HG02571 (cell line): ENCODE results near the gene PRPF4.
"Not testable (repeated sequence)": the region's sequence is repeated elsewhere in the genome, so short reads cannot be mapped to it uniquely, and the experiment has no call there.

Experiments used
- ATAC-seq: cut with Tn5 transposase; IDR thresholded peaks from one replicate; pipeline ENCODE4 v1.9.1; 2021; ENCODE audit warnings: mild to moderate bottlenecking, moderate library complexity; ENCODE audit not compliant: unreplicated experiment

Gene PRPF4

DNA sequence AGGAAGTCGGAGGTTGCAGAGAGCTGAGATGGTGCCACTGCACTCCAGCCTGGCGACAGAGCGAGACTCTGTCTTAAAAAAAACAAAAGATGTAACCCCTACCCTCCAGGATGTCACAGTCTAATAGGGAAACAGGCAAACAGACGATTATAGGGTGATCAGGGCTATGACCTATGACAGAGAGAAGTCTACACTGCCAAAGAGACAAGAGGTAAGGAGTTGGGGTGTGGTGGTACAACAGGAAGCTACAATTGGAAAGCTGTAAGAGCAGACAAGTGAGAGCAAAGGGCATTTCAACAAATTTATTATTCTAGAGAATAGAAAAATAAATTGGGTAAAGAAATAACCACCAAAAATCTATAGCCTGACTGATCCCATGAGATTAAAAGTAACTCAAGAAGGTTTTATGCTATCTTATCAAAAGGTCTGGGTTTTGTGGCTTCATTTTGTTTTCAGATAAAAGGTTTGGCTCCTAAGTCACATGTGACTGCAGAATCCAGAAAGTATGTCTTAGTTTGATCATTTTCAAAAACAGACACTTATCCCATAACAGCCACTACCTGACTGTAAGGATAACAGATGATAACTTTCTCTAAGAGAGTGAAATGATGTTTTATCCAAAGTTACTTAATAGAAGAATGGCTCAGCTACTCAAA, 7.4 kb upstream of the PRPF4 start:
- ATAC-seq = no peak

DNA sequence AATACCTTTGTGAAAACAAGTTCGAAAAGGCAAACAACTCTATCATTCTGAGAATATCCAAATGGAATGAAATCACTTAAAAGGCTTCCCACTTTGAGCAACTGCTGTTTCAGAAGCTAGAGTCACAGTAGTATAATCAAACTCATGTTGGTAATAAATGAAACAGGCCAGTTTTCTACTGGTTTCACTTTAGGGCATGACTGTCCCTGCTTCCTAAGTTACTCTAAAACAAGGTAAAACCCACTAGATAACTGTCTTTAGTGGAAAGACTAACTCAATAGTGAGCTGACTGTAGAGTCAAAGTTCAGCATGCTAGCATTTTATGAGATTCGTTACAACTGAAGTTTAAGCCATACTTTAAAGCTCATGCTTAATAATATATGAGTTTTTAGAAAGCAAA, 6.1 kb upstream of the PRPF4 start:
- ATAC-seq = no peak

DNA sequence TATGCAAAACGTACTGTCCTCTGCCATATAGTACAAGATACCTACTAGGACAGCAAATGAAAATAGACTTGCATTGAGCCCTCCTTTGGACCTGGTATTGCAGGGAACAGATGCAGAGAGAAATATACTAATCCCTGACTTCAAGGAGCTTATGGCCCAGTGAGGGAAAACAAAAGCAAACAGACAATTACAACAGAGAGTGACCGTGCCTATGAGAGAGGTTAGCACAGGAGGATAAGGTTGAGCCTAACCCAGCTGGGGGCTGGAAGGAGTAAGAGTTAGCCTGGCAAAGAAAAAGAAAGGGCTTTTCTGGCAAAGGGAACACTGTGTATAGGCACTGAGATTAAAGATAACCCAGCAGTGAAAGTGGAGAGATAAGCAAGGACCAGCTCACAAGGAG, 5.6 kb upstream of the PRPF4 start:
- no peak for ATAC-seq

DNA sequence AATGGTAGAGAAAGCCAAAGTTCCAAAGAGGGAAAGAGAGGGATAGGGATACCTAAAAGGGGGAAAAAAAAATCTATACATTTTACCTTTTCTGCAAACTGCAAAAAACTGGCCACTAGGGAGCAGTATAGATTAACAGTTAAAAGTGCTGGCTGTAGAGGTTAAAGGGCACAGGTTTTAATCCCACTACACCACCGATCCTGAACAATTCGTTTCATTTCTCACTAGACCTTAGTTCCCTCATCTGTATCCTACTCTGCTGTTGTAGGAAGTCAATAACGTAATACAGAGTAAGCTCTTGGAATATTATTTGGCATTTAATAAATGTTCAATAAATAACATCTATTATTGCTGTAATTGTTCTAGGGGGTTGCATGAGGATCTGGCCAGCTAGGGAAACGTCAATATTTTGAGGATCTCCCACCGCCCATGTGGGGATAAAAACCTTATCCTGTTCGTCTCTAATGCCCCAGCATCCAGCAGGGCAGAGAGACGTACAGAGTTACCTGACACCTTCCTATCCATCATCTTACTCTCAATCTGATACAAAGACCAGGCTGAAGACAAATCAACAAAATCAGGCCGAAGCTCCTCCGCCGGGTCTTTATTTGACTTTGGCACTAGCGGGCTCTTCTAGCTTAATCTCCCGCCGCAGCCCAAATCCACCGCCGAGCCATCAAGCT, 843 bp upstream of the PRPF4 start:
- peak; percentile 5 for ATAC-seq

DNA sequence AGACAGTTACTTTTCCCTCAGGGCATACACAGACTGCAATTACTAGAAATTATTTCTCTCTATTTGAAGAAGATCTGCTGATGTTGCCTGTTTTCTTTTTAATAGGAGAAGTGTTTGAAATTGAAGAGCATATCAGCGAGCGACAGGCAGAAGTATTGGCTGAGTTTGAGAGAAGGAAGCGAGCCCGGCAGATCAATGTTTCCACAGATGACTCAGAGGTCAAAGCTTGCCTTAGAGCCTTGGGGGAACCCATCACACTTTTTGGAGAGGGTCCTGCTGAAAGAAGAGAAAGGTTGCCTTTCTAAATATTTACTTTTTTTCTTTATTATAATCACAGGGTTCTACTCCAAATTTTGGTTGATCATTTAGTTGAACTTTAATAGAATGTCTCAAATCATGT, 3.4 kb downstream of the PRPF4 start:
- no peak for ATAC-seq

DNA sequence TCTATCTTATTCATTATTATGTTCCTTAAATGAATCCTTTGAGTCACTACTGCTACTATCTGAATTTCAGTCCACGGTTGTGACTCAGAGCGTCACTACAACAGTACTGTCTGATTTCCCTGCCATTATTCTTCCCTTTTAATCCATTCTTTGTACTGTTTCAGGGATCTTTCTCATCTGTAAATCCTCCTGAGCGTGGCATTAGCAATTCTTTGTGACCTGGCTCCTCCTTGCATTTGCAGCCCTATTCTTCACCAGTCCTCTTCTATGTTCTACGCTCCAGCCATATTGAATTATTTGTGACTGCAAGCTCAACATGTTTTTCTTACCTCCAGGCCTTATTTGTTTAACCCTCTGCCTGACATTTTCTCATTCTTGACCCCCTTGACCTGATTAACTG, 5.9 kb downstream of the PRPF4 start:
- ATAC-seq = no peak

DNA sequence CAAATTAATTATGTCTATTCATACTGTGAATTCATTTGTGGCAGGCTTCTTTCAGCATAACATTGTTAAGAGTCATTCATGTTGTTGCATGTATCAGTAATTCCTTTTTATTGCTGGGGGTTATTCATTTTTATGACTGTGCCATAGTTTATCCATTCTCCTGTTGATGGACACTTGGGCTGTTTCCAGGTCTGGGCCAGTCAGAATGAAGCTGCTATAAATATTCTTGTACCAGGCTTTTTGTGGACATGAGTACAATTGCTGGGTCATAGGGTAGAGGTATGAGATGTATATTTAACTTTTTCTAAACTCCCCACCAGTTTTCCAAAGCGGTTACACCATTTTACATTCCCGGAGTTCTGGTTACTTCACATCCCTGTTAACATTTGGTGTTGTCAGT, 13.6 kb downstream of the PRPF4 start:
- no peak for ATAC-seq

DNA sequence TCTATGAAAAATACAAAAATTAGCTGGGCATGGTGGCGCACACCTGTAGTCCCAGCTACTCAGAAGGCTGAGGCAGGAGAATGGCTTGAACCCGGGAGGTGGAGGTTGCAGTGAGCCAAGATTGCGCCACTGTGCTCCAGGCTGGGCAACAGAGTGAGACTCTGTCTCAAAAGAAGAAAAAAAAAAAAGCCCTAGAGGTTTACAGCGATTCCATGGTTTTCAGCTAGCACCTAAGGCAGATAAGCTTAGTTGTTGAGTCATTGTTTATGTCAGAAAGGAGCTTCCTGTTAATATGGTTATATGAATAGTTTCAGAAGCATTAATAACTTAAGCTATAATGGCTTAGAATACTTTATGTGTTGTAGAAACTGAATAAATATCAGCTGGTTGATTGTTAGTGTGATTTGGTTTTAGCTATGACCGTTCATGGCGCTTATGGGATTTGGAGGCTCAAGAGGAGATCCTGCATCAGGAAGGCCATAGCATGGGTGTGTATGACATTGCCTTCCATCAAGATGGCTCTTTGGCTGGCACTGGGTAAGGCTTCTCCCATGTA, 14.7 kb downstream of the PRPF4 start:
- ATAC-seq = no peak

DNA sequence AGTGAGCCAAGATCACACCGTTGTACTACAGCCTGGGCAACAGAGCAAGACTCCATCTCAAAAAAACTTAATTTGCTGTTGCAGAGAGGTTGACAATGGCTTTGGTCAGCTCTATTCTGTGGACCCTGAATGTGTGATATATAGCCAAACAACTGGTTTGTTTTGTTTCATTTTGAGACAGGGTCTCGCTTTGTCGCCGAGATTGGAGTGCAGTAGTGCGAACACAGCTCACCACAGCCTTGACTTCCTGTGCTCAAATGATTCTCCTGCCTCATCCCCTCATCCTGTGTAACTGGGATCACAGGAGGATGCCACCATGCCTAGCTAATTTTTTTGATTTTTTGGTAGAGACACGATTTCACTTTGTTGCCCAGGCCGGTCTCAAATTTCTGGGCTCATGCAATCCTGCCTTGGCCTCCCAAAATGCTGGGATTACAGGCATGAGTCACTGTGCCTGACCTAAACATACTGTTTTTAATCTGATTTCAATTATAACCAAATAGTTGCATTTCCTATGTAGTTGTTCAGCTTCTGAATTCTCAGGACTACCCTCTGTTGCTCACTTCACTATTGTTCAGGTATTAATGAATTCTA, 17.9 kb downstream of the PRPF4 start:
- ATAC-seq = no peak

DNA sequence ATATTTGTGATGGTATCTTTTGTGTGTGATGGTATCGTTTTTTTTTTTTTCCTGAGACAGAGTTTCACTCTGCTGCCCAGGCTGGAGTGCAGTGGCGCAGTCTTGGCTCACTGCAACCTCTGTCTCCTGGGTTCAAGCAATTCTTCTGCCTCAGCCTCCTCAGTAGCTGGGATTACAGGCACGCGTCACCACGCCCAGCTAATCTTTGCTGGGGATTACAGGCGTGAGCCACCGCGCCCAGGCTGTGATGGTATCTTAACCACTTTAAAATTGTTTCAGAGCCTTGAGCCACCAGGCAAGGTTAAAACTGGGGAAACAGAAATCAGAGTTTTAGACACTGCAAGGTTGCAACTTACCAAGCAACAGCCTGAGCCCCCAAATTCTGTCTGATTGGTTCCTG, 20.8 kb downstream of the PRPF4 start:
- not testable (repeated sequence) for ATAC-seq

DNA sequence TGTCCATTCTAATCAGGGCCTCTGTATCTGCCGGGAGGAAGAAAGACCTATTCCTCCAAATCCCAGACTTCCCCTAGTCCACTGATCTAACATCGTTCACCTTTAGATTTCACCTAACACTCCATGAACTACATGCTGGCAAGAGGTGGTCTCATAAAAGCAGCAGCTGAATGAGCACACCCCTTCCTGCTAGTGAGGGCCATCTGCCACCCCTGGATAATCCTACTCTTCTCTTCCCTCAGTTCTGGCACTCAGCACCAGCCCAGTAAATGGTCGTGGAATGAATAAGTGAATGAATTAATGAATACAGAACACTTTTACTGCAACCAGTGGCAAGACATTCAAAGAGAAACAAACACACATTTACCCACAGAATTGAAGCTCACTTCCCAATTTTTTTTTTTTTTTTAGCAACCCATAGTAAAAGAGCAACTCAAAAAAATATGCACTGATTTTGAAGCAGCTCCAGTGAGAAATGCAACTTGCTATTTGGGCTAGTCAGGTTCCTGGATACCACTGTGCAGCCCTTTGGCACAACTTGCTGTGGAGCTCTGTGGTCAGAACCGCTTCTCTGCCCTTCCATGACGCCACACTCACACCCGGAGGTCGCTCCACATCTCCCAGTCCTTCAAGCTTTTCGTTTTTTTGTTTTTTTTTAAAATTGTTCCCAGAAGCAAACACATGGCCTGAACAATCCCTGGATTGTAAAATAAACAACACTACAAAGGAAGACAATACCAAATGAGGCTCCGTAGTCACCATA, 21.5 kb downstream of the PRPF4 start:
- no peak for ATAC-seq

DNA sequence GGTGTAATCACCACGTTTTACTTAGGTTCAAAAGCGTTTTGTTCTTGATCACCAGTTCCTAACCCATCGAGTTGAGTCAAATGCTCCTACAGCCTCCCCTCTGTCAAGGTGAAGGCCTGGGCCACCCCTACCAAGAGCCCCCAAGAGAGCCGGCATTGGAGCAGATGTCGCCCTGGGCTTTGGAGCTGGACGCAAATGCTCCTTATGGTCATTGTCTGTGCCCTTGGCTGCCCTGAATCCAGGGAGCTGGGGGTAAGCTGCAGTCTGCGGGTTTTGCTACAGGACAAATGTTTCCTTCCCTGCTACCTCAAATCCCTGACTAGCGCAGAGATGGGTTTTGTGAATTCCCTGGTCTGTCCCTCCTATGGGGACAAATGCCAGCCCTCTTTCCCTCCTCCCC, 22.9 kb downstream of the PRPF4 start:
- no peak for ATAC-seq

DNA sequence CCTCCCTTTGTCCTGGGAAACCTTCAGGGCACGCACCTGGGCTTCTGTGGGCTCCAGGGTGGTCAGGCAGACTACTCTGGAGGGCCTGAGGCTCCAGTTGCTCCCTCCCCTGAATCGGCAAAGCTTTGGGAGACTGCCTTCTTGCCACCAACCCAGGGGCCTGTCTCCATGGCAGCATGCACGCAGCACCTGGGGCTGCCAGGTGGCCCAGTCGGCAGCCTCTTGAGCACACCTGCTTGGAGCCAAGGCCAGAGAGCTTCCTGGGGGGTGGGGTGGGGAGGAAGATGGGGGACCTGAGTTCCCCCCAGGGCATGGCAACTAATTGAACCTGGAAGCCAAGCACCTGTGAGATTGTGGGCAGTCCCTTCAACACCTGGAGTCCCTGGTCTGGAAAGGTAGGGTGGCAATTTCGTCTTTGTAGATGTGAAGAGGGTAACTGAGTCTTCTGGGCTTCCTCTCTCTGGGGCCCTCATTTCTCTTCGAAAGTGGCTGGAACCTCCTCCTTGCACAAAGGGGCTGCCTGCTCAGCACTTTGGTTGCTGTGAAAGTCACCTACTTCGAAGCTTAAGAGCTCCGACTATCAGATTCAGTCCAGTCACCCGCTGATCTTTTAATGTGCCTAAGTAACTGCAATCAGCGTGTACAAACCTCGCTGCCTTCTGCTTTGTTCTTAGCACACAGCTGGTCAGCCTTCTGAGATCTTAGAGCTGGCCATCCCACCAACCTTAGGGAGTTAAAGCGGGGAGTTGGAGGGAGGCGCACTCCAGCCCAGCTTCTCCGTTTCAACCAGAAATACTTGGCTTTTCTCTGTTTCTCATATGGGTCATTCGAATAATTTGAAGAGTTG, 23.7 kb downstream of the PRPF4 start:
- no peak for ATAC-seq

DNA sequence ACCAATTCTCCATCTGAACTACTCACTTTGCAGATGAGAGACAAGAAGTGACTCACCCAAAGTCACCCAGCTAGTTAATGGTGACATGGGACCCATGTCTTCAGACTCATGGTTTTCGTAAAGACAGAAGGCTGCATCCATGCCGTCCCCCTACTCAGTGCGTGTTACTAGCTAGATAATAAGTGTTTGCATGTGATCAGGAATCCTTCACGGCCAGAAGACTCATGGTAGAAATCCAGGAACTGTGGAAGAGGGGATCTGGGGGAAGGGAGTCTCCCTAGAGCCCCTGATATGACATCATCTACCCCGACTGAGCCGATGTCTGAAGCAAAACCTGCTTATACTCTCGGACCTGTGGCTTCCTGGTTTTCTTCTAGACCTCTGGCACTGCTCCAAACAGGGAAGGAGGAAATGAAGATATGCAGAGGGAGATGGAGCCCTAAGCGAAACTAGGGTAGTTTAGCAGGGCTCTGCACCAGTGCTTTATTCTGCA, 24.4 kb downstream of the PRPF4 start:
- no peak for ATAC-seq

DNA sequence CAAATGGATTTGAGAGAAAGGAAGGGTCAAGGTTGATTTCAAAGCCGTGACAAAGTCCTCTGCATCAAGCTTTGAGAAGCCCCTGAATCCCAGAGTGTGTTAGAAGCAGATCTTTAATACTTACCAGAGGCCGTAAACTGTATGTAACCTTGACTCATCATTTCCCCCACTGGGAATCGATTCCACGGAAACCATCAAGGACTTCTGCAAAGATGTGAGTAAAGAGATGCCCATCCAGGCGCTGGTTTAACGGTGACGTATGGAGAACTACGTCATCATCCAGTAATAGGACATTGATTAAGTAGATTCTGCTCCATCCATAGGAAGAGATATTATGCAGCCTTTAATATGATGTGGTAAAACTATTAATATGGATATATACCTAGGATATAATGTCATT, 26.1 kb downstream of the PRPF4 start:
- ATAC-seq = no peak

DNA sequence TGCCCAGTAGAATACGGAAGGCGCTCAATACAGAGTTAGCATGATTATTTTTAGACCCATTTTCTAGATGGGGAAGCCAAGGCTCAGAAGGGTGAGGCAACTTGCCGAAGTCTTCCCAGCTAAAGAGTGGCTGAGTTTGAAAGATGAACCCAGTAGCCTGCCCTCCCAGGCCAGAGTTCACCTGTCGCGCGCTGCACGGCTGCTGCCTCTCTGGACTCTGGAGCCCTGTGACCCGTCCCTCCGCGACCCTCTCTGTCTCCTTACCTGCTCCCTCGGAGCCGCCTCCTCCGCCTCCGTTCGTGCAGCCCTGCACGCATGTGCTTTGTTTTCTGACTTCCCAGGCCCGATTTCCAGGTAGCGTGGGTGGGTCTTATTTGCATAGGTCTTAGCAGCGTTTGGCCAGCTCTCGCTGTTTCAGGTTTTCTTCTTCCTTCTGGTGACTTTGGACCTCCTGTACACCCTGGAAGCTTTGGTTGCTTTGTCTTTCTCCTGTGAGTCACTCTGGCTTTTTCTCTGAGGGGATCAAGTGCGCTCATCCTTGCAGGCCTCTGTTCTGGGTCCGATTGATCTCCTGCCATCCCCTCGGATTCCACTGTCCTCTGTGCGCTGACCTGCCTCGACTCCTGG, 27.4 kb downstream of the PRPF4 start, which contains the start of gene RNF183:
Gene RNF183 (minus strand): TSS at position 585 of the 627 bp plus-strand sequence. CDS start 5,192 bp downstream, outside the sequence.
- ATAC-seq = no peak

DNA sequence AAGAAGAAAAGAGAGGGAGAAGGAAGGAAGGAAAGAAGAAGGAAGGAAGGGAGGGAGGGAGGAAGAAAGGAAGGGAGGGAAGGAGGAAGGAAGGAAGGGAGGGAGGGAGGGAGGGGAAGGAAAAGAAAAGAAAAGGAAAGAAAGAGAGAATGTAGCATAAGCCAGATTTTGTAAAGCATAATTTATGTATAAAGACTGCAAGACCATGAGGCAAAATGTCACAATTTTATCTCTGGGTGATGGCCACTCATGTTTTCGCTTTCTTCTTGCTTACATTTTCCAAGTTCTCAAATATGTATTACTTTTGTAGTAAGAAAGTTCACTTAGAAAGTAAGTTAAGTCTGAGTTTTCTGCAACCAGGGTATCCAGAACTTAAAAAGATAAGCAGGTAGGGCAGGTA, 31.1 kb downstream of the PRPF4 start:
- no peak for ATAC-seq

DNA sequence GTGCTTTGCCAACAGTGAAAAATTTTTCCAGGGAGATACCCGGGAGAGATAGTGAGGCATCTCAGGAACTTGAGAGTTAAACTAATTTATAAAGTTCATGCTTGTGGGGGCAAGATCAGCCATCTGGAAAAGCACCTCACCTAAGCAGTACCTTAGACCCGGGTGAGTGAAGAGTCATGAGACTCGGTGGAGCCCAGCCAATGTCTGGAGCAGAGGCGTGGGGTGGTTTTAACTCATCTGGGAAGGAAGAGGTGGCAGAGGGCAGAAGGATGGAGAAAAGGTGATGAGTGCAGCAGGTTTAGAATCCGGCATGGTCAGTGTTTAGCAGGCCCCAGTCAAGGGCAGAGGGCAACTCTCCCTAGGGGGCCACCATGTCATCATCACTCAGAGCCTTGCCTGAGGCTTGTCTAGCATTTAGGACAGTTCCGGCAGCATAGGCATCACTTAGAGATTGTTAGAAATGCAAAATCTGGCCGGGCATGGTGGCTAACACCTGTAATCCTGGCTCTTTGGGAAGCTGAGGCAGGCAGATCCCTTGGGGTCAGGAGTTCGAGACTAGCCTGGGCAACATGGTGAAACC, 32.0 kb downstream of the PRPF4 start:
- ATAC-seq = no peak

DNA sequence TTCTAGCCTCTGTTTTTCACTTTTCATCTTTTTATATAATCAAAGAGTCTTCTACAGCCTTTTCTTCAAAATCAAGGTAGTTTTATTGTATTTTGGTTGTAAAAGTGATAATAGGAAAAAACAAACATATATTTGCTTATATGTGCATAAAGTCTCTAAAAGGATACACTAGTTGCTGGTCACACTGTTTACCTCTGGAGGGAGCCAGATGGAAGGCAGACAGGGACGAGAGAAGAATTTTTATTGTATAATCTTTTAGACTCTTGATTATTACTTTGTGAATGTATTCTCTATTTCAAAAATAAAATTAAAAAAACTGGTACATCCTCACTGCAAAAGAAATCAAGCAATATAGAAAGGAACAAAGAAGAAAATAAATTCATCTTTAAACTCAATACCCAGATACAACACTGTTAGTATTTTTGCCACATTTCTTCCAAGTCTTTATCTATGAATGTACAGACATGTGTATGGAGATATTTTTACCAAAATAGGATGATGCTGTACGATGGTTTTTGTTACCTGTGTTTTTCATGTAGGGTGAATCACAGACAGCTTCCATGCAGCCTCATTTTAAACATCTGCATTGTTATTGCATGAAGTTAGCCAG, 33.9 kb downstream of the PRPF4 start:
- ATAC-seq = no peak
